Measurements from ENCODE around the gene ARPP21. TPM values are rescaled to one million over a fixed set of nuclear protein-coding genes. Genes with fewer than 3 reads are reported as not detected.

The ARPP21 gene
- polyA plus RNA-seq, 1 donor (not counting 4 experiments of a cell fraction or from before 2014, with no cell fraction given) = not detected

DNA sequence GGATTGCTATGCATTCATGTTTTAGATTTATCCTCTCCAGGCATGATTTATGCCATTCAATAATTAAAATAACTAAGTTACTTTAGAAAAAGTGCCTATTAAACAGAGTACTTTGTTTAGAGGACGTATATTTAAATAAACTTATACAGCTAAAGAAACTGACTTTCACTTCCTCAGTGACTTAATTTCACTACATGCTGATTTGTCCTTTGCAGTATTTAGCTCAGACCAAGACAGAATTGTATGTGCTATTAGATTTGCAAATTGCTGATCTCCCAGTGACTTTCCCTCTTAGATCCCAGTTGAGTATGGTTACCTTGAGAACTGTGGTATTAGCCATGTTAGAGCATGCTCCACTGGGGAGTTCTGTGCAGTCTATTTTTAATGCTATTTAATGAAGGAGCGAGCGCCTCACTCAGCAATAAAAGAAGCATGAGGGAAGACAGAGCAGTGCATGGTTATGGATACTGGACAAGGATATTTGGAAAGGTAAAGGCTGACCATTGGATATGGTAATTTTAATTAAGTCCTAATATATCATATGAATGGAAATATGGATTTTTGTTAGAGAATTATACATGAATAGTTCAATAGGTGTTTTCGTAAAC, 2.7 kb downstream of the ARPP21 start:
- peaks cover 22% of the 10 kb centered on the region for H3K27me3 ChIP-seq (ENCODE audit: control insufficient read depth, extremely low read depth, insufficient read depth, low read length)
- no peaks in the 10 kb centered on the region for H4K20me1 ChIP-seq (ENCODE audit: control insufficient read depth, extremely low read depth, insufficient read depth, low read length)
- no peak overlapping the region for H3K4me3 ChIP-seq (ENCODE audit: control insufficient read depth in 2 of 3, extremely low read depth in 1 of 3, insufficient read depth in 2 of 3, low read depth in 1 of 3, low read length in 3 of 3)
- no peak overlapping the region for H3K4me2 ChIP-seq (ENCODE audit: control insufficient read depth, extremely low read depth, insufficient read depth, low read depth, low read length)
- DNase-seq (ENCODE audit: low read depth, low spot score) (no peak), FAIRE-seq (no peak)
- H3K4me1 ChIP-seq (ENCODE audit: control insufficient read depth, extremely low read depth, insufficient read depth, low read length) = no peaks in the 10 kb centered on the region
- no peaks in the 10 kb centered on the region for H3K79me2 ChIP-seq (ENCODE audit: control insufficient read depth, insufficient read depth, low read length)
- H3K36me3 ChIP-seq (ENCODE audit: control insufficient read depth in 2 of 2, extremely low read depth in 1 of 2, insufficient read depth in 2 of 2, low read length in 2 of 2) = no peaks in the 10 kb centered on the region
- H3K9me3 ChIP-seq (ENCODE audit: control insufficient read depth, low read depth, low read length) = no peaks in the 10 kb centered on the region
- H3K9me1 ChIP-seq (ENCODE audit: control insufficient read depth, extremely low read depth, insufficient read depth, low read length) = no peaks in the 10 kb centered on the region
- dilution Hi-C loops (cut with MboI; ENCODE audit: extremely low pct_ligation_motif_present, low sequenced_read_pairs) = no loop called here
- no peak overlapping the region for H3K27ac ChIP-seq (ENCODE audit: control insufficient read depth, insufficient read depth, low read length)
- no peak overlapping the region for H2AFZ ChIP-seq (ENCODE audit: control insufficient read depth, low read length)
- TF ChIP-seq, protein P1, sequence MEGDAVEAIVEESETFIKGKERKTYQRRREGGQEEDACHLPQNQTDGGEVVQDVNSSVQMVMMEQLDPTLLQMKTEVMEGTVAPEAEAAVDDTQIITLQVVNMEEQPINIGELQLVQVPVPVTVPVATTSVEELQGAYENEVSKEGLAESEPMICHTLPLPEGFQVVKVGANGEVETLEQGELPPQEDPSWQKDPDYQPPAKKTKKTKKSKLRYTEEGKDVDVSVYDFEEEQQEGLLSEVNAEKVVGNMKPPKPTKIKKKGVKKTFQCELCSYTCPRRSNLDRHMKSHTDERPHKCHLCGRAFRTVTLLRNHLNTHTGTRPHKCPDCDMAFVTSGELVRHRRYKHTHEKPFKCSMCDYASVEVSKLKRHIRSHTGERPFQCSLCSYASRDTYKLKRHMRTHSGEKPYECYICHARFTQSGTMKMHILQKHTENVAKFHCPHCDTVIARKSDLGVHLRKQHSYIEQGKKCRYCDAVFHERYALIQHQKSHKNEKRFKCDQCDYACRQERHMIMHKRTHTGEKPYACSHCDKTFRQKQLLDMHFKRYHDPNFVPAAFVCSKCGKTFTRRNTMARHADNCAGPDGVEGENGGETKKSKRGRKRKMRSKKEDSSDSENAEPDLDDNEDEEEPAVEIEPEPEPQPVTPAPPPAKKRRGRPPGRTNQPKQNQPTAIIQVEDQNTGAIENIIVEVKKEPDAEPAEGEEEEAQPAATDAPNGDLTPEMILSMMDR (optimal IDR thresholded peaks at IDR 0.05 in 1 of 3, IDR thresholded peaks at IDR 0.05 in 1 of 3, conservative IDR thresholded peaks at IDR 0.05 in 1 of 3; ENCODE audit: extremely low read depth in 1 of 3, insufficient read depth in 2 of 3, low read length in 3 of 3) = no peak
- no peak for TF ChIP-seq EZH2 (IDR thresholded peaks at IDR 0.05; ENCODE audit: low read length)
- H3K9ac ChIP-seq (ENCODE audit: control insufficient read depth, extremely low read depth, insufficient read depth, low read length) = no peak overlapping the region

DNA sequence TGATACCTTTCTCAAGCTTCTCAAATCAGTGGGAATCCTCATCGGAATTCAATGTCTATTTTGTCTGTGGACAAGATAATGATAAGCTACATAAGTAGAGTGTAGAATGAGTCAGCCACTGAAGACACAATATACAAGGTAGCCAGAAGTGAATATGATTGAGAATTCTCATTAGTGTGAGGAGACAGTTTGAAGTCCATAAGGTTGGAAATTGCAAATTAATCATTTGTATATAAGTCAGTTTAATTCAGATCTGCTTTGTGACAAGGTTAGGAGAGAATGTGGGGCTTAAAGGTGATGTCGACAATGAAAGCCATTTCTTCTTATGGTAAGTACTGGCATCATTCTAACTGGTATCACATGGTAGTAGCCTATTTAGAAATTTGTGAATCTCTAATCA, 4.2 kb downstream of the ARPP21 start:
- FAIRE-seq (no peak), DNase-seq (ENCODE audit: low read depth, low spot score) (no peak)
- no peak overlapping the region for H3K4me3 ChIP-seq (ENCODE audit: control insufficient read depth in 2 of 3, extremely low read depth in 1 of 3, insufficient read depth in 2 of 3, low read depth in 1 of 3, low read length in 3 of 3)
- no peaks in the 10 kb centered on the region for H3K4me1 ChIP-seq (ENCODE audit: control insufficient read depth, extremely low read depth, insufficient read depth, low read length)
- no peaks in the 10 kb centered on the region for H3K9me1 ChIP-seq (ENCODE audit: control insufficient read depth, extremely low read depth, insufficient read depth, low read length)
- no peak overlapping the region for H3K9ac ChIP-seq (ENCODE audit: control insufficient read depth, extremely low read depth, insufficient read depth, low read length)
- no peak overlapping the region for H3K27ac ChIP-seq (ENCODE audit: control insufficient read depth, insufficient read depth, low read length)
- no peaks in the 10 kb centered on the region for H4K20me1 ChIP-seq (ENCODE audit: control insufficient read depth, extremely low read depth, insufficient read depth, low read length)
- no peak overlapping the region for H2AFZ ChIP-seq (ENCODE audit: control insufficient read depth, low read length)
- H3K79me2 ChIP-seq (ENCODE audit: control insufficient read depth, insufficient read depth, low read length) = no peaks in the 10 kb centered on the region
- H3K36me3 ChIP-seq (ENCODE audit: control insufficient read depth in 2 of 2, extremely low read depth in 1 of 2, insufficient read depth in 2 of 2, low read length in 2 of 2) = no peaks in the 10 kb centered on the region
- H3K4me2 ChIP-seq (ENCODE audit: control insufficient read depth, extremely low read depth, insufficient read depth, low read depth, low read length) = no peak overlapping the region
- no peaks in the 10 kb centered on the region for H3K9me3 ChIP-seq (ENCODE audit: control insufficient read depth, low read depth, low read length)
- H3K27me3 ChIP-seq (ENCODE audit: control insufficient read depth, extremely low read depth, insufficient read depth, low read length) = peaks cover 22% of the 10 kb centered on the region
- dilution Hi-C loops (cut with MboI; ENCODE audit: extremely low pct_ligation_motif_present, low sequenced_read_pairs) = no loop called here
- TF ChIP-seq, protein P1 (optimal IDR thresholded peaks at IDR 0.05 in 1 of 3, IDR thresholded peaks at IDR 0.05 in 1 of 3, conservative IDR thresholded peaks at IDR 0.05 in 1 of 3; ENCODE audit: extremely low read depth in 1 of 3, insufficient read depth in 2 of 3, low read length in 3 of 3) = no peak
- TF ChIP-seq EZH2 (IDR thresholded peaks at IDR 0.05; ENCODE audit: low read length) = no peak
